Keratinocyte (primary cell): Measurements from ENCODE around the gene CAST. TPM values are rescaled to one million over a fixed set of nuclear protein-coding genes. Genes with fewer than 3 reads are reported as not detected.

ENCODE experiments used
- DNase-seq: peaks from one replicate; pipeline ENCODE4 v3.0.0-alpha.2; 2011; ENCODE audit warnings: low read depth, missing footprints, low spot score
- FAIRE-seq: peaks from 2 replicates; lab custom pipeline; 2011; peaks lifted over from hg19 to GRCh38; lab: Jason Lieb, UNC
- H2AFZ ChIP-seq: 2 replicates; pipeline ENCODE4 v1.6.0; 2012; ENCODE audit warnings: low read length, control low read depth, inconsistent platforms; ENCODE audit not compliant: control insufficient read depth
- H3K27ac ChIP-seq: 2 replicates; pipeline ENCODE4 v1.5.1; 2011; ENCODE audit warnings: low read length; ENCODE audit not compliant: control insufficient read depth, insufficient read depth
- H3K27me3 ChIP-seq: 3 replicates; pipeline ENCODE4 v1.6.0; 2011; ENCODE audit warnings: low read length; ENCODE audit not compliant: control insufficient read depth, insufficient read depth; ENCODE audit errors: extremely low read depth
- H3K36me3 ChIP-seq, 2 experiments: 2 replicates in 1 of 2; 3 replicates in 1 of 2; pipeline ENCODE4 v1.5.1; 2011; ENCODE audit warnings: low read length in 2 of 2, mild to moderate bottlenecking in 1 of 2; ENCODE audit not compliant: control insufficient read depth in 2 of 2, insufficient read depth in 2 of 2; ENCODE audit errors: extremely low read depth in 1 of 2
- H3K4me1 ChIP-seq: 3 replicates; pipeline ENCODE4 v1.5.1; 2011; ENCODE audit warnings: low read length; ENCODE audit not compliant: control insufficient read depth, insufficient read depth; ENCODE audit errors: extremely low read depth
- H3K4me2 ChIP-seq: 3 replicates; pipeline ENCODE4 v1.6.0; 2011; ENCODE audit warnings: low read depth, low read length; ENCODE audit not compliant: control insufficient read depth, insufficient read depth; ENCODE audit errors: extremely low read depth
- H3K4me3 ChIP-seq, 3 experiments: fragments of 200-600 bp in 1 of 3; sonication (generic) in 1 of 3; 2 replicates in 2 of 3; 3 replicates in 1 of 3; pipeline ENCODE4 v1.5.1; 2011 to 2016; ENCODE audit warnings: low read length in 3 of 3, mild to moderate bottlenecking in 3 of 3, control low read depth in 2 of 3, inconsistent platforms in 1 of 3, low read depth in 1 of 3, mixed read lengths in 1 of 3, mixed run types in 1 of 3, moderate library complexity in 1 of 3; ENCODE audit not compliant: control insufficient read depth in 2 of 3, insufficient read depth in 2 of 3; ENCODE audit errors: extremely low read depth in 1 of 3
- H3K79me2 ChIP-seq: 2 replicates; pipeline ENCODE4 v1.6.0; 2012; ENCODE audit warnings: low read length; ENCODE audit not compliant: control insufficient read depth, insufficient read depth
- H3K9ac ChIP-seq: 3 replicates; pipeline ENCODE4 v1.6.0; 2011; ENCODE audit warnings: low read length; ENCODE audit not compliant: control insufficient read depth, insufficient read depth; ENCODE audit errors: extremely low read depth
- H3K9me1 ChIP-seq: 3 replicates; pipeline ENCODE4 v1.6.0; 2011; ENCODE audit warnings: low read length; ENCODE audit not compliant: control insufficient read depth, insufficient read depth; ENCODE audit errors: extremely low read depth
- H3K9me3 ChIP-seq: 2 replicates; pipeline ENCODE4 v1.5.1; 2012; ENCODE audit warnings: low read depth, low read length; ENCODE audit not compliant: control insufficient read depth
- H4K20me1 ChIP-seq: 3 replicates; pipeline ENCODE4 v1.6.0; 2011; ENCODE audit warnings: low read length; ENCODE audit not compliant: control insufficient read depth, insufficient read depth; ENCODE audit errors: extremely low read depth
- EZH2 ChIP-seq: IDR thresholded peaks from one replicate; pipeline ENCODE4 v1.6.1; 2012; ENCODE audit warnings: inconsistent platforms, mild to moderate bottlenecking, low read length, moderate library complexity
- dilution Hi-C: fragments of 300-500 bp; cut with MboI; formaldehyde crosslinking; loops from one replicate; pipeline ENCODE4 v1.7.0; 2020; ENCODE audit warnings: low sequenced_read_pairs; ENCODE audit not compliant: extremely low pct_ligation_motif_present
- polyA plus RNA-seq, 5 experiments: library from polyadenylated mRNA; depleted of rRNA in 3 of 5; stranded (reverse) in 3 of 5; stranded (forward) in 1 of 5; unstranded in 1 of 5; fragments of >200 nt; gene quantifications; 1 replicate in 1 of 5; 2 replicates in 3 of 5; 3 replicates in 1 of 5; pipeline versions ENCODE4 v1.2.1 to v1.2.3, GENCODE V29; 2011 to 2012; ENCODE audit warnings: missing spikeins in 2 of 5, low read depth in 1 of 5, low replicate concordance in 1 of 5
- TF ChIP-seq, protein P1 (sequence below), 3 experiments: IDR thresholded peaks in 1 of 3; conservative IDR thresholded peaks in 1 of 3; optimal IDR thresholded peaks in 1 of 3; 2 replicates in 2 of 3; 3 replicates in 1 of 3; pipeline versions ENCODE3 to v1.5.1; 2011; ENCODE audit warnings: low read length in 3 of 3, mild to moderate bottlenecking in 3 of 3, moderate library complexity in 2 of 3, control low read depth in 1 of 3, inconsistent platforms in 1 of 3; ENCODE audit not compliant: insufficient read depth in 2 of 3; ENCODE audit errors: extremely low read depth in 1 of 3

CAST gene
- polyA plus RNA-seq, 1 donor (not counting 4 experiments of a cell fraction or from before 2014, with no cell fraction given) = 238 TPM

DNA sequence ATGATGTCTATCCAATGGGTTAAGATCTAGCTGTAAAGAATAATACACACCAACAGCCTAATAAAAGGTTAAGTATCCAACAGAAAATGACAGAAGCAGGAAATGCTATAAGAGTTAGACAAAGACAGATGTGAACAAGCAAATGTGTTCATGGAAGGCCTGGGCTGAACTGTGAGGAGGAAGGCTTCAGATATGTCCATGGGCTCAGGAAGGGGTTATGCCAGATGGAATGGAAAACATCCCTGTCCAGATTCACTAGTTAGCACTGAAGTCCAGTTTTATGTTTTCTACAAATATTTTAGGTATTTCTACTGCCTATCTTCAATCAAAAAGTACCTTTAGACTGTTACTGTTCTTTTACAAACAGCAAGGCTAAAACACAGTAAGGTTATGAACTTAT is 118.5 kb downstream of the CAST start:
- dilution Hi-C loops = no loop called here
- Histone ChIP-seq H3K4me3 (no peak overlapping the region), H2AFZ (no peak overlapping the region), H3K36me3 (peaks cover 11 to 16% of the 10 kb centered on the region in 2 experiments), H3K4me1 (peaks cover 33% of the 10 kb centered on the region), H3K79me2 (no peaks in the 10 kb centered on the region), H3K9ac (peak overlapping the region; percentile 12), H3K9me3 (no peaks in the 10 kb centered on the region), H3K4me2 (peak overlapping the region; percentile 64), H4K20me1 (no peaks in the 10 kb centered on the region), H3K27me3 (no peaks in the 10 kb centered on the region), H3K9me1 (no peaks in the 10 kb centered on the region), H3K27ac (peak overlapping the region; percentile 75)
- FAIRE-seq = peak; percentile 82
- TF ChIP-seq, protein P1, sequence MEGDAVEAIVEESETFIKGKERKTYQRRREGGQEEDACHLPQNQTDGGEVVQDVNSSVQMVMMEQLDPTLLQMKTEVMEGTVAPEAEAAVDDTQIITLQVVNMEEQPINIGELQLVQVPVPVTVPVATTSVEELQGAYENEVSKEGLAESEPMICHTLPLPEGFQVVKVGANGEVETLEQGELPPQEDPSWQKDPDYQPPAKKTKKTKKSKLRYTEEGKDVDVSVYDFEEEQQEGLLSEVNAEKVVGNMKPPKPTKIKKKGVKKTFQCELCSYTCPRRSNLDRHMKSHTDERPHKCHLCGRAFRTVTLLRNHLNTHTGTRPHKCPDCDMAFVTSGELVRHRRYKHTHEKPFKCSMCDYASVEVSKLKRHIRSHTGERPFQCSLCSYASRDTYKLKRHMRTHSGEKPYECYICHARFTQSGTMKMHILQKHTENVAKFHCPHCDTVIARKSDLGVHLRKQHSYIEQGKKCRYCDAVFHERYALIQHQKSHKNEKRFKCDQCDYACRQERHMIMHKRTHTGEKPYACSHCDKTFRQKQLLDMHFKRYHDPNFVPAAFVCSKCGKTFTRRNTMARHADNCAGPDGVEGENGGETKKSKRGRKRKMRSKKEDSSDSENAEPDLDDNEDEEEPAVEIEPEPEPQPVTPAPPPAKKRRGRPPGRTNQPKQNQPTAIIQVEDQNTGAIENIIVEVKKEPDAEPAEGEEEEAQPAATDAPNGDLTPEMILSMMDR (optimal IDR thresholded peaks at IDR 0.05 in 1 of 3, IDR thresholded peaks at IDR 0.05 in 1 of 3, conservative IDR thresholded peaks at IDR 0.05 in 1 of 3; ENCODE audit: extremely low read depth in 1 of 3, insufficient read depth in 2 of 3, low read length in 3 of 3) = no peak
- TF ChIP-seq EZH2 = no peak
- no peak for DNase-seq

GRCh38 chr5:96781031-96781971 is 119.1 kb downstream of the CAST start:
- peak overlapping the region; percentile 40 for H3K9ac ChIP-seq
- H3K4me2 ChIP-seq = peak overlapping the region; percentile 64
- peaks cover 9 to 12% of the 10 kb centered on the region in 2 experiments for H3K36me3 ChIP-seq

More at GRCh38 chr5:96781031-96781971, 119.1 kb downstream of the CAST start:
- Histone ChIP-seq H3K4me3 (no peak overlapping the region), H3K27me3 (no peaks in the 10 kb centered on the region), H3K9me3 (no peaks in the 10 kb centered on the region), H3K79me2 (no peaks in the 10 kb centered on the region), H3K9me1 (no peaks in the 10 kb centered on the region), H4K20me1 (no peaks in the 10 kb centered on the region), H3K4me1 (peaks cover 33% of the 10 kb centered on the region), H3K27ac (peak overlapping the region; percentile 75), H2AFZ (no peak overlapping the region)
- peak; percentile 33 for DNase-seq
- TF ChIP-seq EZH2 = no peak
- TF ChIP-seq, protein P1 (optimal IDR thresholded peaks at IDR 0.05 in 1 of 3, IDR thresholded peaks at IDR 0.05 in 1 of 3, conservative IDR thresholded peaks at IDR 0.05 in 1 of 3; ENCODE audit: extremely low read depth in 1 of 3, insufficient read depth in 2 of 3, low read length in 3 of 3) = no peak
- FAIRE-seq = peak; percentile 36
- dilution Hi-C loops = no loop called here
